Thyroid gland (tissue), 4 donors: ENCODE measurements around the gene CADPS.

Source experiments
- CTCF ChIP-seq, 6 experiments: fragments of 200-600 bp in 3 of 6; fragments of 450-650 bp in 3 of 6; sonication (generic) in 3 of 6; IDR thresholded peaks; one replicate each; pipeline ENCODE4 v1.5.1; 2016 to 2019; ENCODE audit warnings: antibody characterized with exemption in 6 of 6, mild to moderate bottlenecking in 2 of 6, inconsistent platforms in 1 of 6, moderate library complexity in 1 of 6
- POLR2A ChIP-seq, 2 donors: fragments of 450-650 bp; IDR thresholded peaks; one replicate each; pipeline ENCODE4 v1.6.1; 2017; ENCODE audit warnings: antibody characterized with exemption in 2 of 2, mild to moderate bottlenecking in 2 of 2, moderate library complexity in 1 of 2

- TF ChIP-seq CTCF (IDR thresholded peaks at IDR 0.05), result no peak
- no peak for TF ChIP-seq POLR2A (IDR thresholded peaks at IDR 0.05)
Observed at GRCh38 chr3:62688812-62689211, 186.4 kb downstream of the CADPS start.
